Epithelial cell of esophagus (primary cell): Measurements from ENCODE around the gene HSPA4.

ENCODE experiments used
- DNase-seq: peaks from one replicate; pipeline ENCODE4 v3.0.0; 2010; ENCODE audit warnings: low read depth
- H3K4me3 ChIP-seq: 2 replicates; pipeline ENCODE4 v1.5.1; 2011; ENCODE audit warnings: mild to moderate bottlenecking, low read length, control low read depth
- TF ChIP-seq, protein P1 (sequence below): IDR thresholded peaks from 2 replicates; pipeline ENCODE4 v1.5.1; 2011; ENCODE audit warnings: low read depth, mild to moderate bottlenecking, low read length, control low read depth, inconsistent platforms; ENCODE audit not compliant: insufficient read depth; ENCODE audit errors: missing control alignments

The HSPA4 gene

GRCh38 chr5:133111299-133111698 lies 59.5 kb downstream of the HSPA4 start:
- TF ChIP-seq, protein P1, sequence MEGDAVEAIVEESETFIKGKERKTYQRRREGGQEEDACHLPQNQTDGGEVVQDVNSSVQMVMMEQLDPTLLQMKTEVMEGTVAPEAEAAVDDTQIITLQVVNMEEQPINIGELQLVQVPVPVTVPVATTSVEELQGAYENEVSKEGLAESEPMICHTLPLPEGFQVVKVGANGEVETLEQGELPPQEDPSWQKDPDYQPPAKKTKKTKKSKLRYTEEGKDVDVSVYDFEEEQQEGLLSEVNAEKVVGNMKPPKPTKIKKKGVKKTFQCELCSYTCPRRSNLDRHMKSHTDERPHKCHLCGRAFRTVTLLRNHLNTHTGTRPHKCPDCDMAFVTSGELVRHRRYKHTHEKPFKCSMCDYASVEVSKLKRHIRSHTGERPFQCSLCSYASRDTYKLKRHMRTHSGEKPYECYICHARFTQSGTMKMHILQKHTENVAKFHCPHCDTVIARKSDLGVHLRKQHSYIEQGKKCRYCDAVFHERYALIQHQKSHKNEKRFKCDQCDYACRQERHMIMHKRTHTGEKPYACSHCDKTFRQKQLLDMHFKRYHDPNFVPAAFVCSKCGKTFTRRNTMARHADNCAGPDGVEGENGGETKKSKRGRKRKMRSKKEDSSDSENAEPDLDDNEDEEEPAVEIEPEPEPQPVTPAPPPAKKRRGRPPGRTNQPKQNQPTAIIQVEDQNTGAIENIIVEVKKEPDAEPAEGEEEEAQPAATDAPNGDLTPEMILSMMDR: peak; percentile 88
- DNase-seq: peak; percentile 89
- H3K4me3 ChIP-seq: no peak overlapping the region

DNA sequence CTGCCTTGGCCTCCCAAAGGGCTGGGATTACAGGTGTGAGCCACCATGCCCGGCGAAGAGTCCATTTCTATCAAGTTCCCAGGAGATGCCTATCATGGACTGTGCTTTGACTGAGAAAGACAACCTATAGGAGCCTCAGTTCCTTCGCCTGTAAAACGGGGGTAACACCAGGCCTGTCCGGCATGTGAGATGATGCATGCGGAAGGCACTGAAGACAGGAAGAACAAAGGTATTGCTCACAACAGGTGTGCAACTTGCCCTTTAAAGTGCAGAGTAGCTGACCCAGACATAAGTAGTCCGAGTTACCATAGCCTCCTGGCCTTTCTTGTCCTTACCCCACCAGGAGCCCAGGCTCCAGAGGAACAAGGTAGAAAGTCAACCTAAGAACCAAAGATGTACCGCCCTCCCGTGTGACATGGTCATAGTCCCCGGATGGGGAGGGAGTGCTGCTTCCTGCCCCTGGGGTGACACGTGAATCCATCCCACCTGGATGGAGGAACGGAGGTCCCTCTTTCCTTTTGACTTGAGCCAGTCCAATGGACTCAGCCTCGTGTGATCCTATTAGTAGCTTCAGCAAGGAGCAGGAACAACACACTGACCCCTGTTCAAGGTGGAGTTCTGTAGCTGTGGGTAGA lies 60.3 kb downstream of the HSPA4 start:
- TF ChIP-seq, protein P1: no peak
- no peak for DNase-seq
- no peak overlapping the region for H3K4me3 ChIP-seq

- H3K4me3 ChIP-seq: no peak overlapping the region
- DNase-seq: peak; percentile 80
- TF ChIP-seq, protein P1: no peak
These were observed 61.7 kb downstream of the HSPA4 start for GRCh38 chr5:133113331-133114061.

DNA sequence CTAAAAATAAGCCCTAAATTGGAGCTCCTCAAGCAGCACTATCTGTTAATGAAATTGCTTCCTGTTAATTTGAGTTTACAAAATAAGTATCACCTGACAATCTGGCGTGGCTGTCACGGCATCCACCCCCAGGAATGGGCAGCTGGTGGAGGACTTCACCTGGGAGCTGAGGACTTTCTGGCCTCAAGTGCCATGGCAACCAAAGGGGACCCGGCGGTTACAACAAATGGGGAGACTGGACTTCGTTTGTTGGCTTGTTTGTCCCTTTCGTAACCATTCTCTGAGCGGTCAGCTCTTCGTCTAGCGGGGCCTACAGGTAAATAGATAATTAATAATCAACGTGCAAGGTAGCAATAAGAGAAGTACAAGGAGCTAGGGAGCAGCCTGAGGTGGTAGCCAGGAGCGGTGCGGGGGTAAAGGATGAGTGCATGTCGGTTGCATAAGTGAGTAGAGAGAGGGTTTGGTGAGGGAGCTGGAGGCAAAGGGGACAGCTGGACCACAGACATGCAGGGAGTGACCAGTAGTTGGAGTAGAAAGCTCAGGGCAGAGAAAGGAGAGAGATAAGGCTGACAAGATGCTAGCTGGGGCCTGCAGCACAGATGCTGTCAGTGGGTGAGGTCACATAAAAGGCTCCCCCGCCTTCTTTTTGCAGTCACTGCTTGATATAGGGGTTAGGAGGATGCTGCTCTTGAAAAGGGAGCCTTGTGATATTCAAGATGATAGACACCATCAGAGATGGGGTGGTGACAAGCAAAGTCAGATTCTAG lies 62.5 kb downstream of the HSPA4 start:
- no peak for DNase-seq
- no peak overlapping the region for H3K4me3 ChIP-seq
- TF ChIP-seq, protein P1: no peak

- DNase-seq: no peak
- TF ChIP-seq, protein P1: no peak
- no peak overlapping the region for H3K4me3 ChIP-seq
These were observed 63.1 kb downstream of the HSPA4 start for GRCh38 chr5:133114933-133115310.

GRCh38 chr5:133116601-133117000 lies 64.8 kb downstream of the HSPA4 start:
- no peak for DNase-seq
- no peak overlapping the region for H3K4me3 ChIP-seq
- TF ChIP-seq, protein P1: no peak
